HG03025 (cell line): Measurements from ENCODE around the gene CAMSAP3.

Experiments
- ATAC-seq: cut with Tn5 transposase; IDR thresholded peaks from one replicate; pipeline ENCODE4 v1.9.1; 2021; ENCODE audit warnings: mild to moderate bottlenecking, moderate library complexity; ENCODE audit not compliant: unreplicated experiment, low FRiP score

Gene CAMSAP3

DNA sequence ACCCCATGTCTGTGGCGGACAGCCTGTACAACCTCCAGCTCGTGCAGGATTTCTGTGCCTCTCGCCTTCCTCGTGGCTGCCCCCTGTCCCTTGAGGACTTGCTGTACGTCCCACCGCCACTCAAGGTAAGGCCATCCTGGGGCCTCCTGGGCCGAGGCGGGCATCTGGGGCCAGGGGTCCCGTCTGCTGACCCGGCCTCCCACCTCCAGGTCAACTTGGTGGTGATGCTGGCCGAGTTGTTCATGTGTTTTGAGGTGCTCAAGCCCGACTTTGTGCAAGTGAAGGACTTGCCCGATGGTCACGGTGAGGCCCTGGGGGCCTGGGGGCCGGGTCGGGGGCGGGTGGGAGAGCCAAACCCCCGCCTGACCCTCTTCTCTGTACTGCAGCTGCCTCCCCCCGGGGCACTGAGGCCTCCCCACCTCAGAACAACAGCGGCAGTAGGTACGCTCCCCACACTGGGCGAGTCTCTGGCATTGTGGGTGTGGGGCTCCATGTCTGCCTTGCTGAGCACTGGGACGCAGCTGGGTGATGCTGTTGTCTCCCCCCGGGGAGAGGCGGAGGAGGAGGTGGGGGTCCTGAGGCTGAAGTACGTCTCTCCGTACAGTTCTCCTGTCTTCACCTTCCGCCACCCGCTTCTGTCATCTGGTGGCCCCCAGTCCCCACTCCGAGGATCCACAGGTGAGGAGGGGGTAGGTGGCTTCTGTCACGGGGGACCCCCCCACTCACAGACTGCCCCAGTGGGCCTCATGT, 15.0 kb downstream of the CAMSAP3 start:
- no peak for ATAC-seq

DNA sequence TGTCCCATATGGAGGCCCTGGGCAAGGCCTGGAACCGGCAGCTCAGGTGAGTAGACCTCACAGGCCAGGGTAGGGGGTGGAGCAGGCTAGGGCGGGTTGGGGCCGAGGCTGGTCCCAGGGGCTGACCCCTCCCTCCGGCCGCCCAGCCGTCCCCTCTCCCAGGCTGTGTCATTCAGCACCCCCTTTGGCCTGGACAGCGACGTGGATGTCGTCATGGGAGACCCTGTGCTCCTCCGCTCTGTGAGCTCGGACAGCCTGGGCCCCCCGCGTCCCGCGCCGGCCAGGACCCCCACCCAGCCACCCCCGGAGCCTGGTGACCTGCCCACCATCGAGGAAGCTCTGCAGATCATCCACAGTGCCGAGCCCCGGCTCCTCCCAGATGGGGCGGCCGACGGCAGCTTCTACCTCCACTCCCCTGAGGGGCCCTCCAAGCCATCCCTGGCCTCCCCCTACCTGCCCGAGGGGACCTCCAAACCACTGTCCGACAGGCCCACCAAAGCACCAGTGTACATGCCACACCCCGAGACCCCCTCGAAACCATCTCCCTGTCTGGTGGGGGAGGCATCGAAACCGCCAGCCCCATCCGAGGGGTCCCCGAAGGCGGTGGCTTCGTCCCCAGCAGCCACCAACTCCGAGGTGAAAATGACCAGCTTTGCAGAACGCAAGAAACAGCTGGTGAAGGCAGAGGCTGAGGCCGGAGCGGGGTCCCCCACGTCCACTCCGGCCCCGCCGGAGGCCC, 16.0 kb downstream of the CAMSAP3 start:
- ATAC-seq: no peak

DNA sequence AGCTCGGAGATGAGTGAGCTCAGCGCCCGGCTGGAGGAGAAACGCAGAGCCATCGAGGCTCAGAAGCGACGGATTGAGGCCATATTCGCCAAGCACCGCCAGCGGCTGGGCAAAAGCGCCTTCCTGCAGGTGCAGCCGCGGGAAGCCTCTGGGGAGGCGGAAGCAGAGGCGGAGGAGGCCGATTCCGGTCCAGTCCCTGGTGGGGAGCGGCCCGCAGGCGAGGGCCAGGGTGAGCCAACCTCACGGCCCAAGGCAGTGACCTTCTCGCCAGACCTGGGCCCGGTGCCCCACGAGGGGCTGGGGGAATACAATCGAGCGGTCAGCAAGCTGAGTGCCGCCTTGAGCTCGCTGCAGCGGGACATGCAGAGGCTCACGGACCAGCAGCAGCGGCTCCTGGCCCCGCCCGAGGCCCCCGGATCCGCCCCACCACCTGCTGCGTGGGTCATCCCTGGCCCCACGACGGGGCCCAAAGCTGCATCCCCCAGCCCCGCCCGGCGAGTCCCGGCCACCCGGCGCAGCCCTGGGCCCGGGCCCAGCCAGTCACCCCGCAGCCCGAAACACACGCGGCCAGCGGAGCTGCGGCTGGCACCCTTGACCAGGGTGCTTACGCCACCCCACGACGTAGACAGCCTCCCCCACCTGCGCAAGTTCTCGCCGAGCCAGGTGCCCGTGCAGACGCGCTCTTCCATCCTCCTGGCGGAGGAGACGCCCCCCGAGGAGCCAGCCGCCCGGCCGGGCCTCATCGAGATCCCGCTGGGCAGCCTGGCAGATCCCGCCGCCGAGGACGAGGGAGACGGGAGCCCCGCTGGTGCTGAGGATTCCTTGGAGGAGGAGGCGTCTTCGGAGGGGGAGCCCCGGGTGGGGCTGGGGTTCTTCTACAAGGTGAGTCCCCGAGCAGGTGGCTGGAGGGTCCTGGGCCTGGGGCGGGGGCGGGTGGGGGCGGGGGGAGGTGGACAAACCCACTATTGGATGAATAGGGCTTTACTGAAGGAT, 16.9 kb downstream of the CAMSAP3 start:
- no peak for ATAC-seq

DNA sequence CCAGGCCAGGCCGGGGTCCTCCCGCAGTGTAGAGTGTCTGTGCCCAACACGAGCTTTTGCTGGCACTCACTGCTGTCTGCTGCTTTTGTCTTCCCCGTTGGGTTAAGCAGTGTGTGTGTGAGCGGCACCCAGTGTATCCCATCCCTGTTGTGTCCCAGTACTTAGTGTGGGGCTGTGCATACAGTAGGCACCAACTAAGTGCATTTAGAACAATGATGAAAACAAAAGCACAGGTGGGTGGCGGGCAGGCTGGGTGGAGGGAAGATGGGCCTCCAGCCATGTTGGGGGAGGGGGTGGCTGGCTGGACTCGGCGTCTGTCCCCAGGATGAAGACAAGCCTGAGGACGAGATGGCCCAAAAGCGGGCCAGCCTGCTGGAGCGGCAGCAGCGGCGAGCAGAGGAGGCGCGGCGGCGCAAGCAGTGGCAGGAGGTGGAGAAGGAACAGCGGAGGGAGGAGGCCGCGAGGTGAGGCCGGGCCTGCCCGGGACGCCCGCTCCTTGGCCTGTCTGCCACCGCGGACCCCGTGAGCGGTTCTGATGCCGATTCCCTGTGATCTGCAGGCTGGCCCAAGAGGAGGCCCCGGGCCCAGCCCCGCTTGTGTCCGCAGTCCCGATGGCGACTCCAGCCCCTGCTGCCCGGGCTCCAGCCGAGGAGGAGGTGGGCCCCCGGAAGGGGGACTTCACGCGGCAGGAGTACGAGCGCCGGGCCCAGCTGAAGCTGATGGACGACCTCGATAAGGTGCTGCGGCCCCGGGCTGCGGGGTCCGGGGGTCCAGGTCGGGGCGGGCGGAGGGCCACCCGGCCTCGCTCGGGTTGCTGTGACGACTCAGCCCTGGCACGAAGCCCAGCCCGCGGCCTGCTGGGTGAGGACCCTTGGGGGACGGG, 19.4 kb downstream of the CAMSAP3 start:
- no peak for ATAC-seq

DNA sequence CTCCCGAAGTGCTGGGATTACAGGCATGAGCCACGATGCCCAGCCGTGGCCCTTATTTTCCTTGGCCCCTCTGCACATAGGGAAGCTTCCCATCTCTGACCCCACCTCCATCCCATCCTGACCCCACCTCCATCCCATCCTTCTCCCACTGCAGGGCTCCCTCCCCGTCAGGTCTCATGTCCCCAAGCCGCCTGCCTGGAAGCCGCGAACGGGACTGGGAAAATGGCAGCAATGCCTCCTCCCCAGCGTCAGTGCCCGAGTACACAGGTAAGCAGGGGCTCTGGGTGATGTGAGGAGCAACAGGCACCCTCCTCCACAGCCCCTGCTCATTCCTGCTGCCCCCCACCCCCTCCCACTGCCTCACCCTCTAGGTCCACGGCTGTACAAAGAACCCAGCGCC, 21.5 kb downstream of the CAMSAP3 start:
- no peak for ATAC-seq

DNA sequence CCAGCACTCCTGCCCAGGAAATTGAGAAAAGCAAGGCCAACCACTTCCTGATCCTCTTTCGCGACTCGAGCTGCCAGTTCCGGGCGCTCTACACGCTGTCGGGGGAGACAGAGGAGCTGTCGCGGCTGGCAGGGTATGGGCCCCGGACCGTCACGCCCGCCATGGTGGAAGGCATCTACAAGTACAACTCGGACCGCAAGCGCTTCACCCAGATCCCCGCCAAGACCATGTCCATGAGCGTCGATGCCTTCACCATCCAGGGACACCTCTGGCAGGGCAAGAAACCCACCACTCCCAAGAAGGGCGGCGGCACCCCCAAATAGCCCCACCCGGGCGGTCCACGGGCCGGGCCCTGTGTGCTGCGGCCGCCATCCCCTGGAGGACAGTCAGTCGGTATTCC, 22.1 kb downstream of the CAMSAP3 start:
- ATAC-seq: no peak

DNA sequence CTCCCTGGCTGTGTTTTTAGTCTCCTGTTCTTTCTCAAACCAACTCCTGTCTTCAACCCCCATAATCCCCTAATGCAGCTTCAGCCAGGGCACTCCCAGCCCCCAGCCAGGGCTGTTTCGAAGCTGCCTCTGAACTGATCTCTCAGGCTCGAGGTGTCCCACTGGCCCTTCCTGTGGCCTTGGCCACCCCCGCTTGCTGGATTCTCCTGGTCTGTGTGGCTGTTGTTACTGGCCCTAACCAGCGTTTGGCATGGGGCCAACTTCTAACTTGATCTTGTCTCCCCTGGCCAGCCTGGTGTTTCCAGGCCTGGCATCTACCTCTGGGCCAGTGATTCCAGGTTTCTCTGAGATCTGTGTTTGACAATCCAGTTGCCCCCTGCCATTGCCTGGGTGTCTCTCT, 22.7 kb downstream of the CAMSAP3 start:
- ATAC-seq: no peak

DNA sequence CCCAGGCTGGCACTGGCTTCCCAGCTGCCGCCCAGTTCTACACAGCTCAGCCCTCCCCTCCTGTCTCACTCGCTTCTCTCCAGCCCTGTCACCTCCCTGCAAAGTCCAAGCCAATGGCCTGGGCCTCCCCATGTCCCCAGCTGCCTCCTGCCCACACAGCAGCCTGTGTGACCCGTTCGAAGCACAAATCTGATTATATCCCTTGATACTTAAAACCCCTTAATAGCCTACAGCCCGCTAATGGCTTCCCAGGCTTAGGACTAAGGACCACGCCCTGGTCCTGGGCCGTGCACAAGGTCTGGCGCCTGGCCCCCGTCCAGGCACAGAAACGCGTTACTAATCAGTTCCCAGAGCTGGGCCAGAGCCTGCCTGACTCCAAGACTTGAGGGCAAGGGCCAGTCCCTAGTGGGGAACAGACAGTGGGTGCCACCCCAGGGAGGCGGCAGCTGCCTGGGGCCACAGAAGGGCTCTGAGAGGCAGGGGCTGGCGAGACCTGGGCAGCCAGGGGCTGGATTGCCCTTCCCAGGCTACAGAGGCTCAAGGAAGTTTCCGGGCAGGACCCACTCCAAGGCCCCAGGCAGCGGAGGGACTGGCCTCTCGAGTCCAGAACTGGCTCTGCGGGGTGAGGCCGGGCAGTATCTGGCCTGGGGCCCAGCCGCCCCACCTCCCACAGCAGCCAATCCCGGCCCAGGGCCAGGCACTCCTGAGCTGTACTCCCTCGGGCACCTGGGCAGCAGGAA, 23.3 kb downstream of the CAMSAP3 start:
- no peak for ATAC-seq

DNA sequence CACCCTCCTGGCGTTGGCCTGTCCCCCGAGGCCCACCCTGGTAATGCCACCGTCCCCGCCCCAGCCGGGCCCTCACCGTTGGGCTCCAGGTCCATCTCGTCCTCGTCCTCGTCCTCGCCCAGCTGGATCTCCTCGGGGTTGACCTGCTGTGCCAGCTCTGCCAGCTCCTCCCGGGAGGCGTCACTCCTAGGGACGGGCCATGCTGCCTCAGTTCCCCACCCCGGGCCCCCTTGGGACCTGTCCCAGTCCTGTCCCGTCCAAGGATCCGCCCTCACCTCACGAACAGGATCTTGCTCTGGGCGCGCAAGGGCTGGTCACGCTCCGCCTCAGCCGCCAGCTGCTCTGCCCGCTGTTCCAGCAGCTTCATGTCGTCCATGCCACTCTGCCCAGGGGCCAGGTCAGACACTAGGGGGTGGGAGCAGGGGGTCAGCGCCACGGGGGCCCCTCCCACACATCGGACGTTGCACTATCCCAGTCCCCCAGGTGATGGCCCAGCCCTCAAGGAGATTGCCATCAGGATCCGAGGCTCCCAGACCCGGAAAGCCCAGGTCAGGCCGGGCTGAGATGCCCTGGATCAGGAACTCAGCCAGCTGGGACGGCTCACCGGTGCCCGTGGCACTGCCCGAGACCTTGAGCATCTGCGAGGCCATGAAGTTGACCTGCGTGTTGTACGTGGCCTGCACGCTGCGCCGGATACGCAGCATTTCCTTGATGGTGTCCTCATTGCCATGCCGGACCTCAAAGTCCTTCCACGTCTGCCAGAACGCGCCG, 24.2 kb downstream of the CAMSAP3 start:
- no peak for ATAC-seq

DNA sequence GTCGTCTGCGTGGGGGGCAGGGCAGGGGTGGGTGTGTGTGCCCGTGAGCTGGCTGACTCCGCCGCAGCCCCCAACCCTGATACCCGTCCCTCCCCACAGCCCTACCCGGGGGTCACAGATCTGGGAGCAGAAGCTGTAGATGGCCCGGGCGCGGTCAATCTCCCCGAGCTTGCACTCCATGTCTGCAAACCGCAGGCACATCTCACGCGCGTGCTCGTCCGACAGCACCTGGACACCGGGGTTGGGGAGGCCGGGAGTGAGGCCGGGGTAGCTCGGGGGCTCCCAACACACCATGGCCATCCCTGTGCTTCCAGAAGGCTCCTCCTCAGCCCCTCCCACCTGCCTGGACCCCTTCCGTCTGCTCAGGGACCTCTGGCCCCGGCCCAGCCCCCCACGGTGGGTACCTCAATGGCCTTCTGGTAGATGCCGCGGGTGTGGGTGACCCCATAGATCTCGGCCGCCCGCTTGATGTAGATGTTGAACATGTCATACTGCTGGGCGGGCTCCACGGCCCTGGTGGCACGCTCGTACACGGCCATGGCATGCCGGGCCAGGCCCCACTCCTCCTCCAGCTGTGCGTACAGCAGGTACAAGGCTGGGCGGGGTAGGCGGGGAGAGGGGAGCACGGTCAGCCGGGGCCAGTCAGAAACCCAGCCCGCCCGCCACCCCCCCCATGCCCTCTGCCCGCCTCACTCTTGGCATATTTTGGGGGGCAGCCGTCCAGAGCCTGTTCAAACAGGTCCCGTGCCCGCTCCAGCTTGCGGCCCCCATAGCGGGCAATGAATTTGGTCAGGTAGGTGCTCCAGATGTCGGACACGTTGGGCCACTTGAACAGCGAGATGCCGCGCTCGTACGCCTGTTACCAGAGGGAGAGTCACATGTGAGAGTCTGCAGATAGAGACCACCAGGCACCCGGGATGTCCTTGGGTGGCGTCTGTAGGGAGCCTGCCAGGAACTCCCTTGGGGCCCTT, 25.1 kb downstream of the CAMSAP3 start:
- no peak for ATAC-seq

DNA sequence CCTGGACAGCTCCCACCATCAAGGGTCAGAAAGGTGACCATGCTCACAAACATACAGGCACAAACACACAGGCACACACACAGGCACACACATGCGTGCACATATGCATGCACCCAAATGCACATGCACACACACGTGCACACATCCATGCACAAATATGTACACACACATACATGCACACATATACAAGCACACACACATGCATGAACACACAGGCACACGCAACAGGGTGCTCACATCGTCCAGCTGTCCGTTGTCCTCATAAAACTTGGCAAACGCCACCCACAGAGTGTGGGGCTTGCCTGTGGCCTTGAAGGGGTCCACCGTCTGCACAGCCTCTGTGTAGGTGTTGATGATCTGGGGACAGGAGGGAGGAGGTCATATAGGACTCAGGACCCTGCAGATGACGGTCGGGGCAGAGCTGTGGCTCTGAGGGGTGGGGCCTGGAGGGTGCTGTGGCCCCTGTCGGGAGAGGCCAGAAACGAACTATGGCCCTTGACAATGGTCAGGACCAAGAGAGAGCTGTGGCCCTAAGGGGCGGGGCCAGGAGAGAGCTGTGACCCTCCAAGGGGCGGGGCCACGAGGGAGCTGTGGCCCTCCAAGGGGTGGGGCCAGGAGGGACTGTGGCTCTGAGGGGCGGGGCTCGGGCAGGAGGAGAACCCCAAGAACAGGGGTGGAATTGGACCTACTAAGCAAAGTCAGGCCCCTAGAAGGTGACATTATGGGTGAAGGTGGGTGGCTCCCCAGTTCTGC, 27.4 kb downstream of the CAMSAP3 start:
- no peak for ATAC-seq

DNA sequence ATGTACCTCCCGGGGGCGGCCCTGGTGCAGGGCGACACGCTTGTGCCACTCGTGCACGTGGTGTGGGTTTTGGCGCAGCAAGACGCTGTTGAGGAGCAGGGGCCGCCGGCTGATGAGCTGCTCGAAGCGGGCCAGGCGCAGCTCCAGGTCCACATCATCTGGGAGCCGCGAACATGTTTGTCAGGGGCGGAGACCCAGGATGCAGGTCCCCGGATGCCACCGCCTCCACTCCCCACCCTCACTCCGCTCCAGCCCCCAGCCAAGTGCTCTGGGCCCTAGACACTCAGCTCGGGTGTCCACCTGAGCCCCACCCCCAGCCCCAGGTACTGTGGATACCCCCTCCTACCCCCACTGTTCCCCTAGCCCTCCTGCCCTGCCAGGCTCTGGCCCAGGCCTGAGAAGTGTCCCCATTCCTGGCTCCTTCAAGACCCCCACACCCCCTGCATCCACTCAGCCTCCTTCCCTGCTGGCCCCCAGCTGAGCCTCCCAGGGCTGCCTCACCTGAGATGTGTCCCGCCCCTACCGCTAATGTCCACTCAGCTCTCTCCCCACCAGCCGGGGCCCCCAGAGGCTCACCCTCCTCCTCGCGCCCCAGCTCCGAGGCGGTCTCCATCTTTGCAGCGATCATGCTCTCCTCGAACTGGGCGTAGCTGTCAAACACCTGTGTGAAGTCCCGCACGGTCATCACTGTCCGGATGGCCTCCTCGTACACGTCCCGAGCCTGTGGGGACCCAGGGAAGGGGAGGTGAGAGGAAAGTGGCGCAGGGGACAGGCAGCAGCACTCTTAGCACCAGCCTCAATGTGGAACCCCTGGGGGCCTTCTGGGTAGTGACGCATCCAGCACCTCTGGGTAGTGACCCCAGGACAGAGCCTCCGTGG, 28.3 kb downstream of the CAMSAP3 start:
- no peak for ATAC-seq

DNA sequence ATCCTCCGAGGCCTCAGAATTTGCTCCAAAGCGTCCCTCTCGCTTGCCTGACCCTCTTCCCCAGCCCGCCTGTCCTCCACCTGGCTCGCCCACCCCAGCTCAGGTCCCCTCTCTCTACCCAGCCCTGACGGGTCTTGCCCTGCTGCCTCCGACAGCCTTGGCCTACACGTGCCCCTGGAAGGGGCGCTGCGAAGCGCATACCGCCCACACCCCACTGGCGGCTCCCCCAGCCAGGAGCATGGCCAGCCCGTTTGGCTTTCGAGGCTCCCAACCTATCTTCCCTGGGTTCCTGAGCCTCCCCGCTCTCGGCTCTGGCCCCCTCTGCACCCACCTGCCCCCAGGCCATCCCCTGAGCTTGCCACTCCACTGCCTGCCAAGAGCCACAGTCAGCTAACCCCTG, 29.1 kb downstream of the CAMSAP3 start:
- ATAC-seq: no peak

DNA sequence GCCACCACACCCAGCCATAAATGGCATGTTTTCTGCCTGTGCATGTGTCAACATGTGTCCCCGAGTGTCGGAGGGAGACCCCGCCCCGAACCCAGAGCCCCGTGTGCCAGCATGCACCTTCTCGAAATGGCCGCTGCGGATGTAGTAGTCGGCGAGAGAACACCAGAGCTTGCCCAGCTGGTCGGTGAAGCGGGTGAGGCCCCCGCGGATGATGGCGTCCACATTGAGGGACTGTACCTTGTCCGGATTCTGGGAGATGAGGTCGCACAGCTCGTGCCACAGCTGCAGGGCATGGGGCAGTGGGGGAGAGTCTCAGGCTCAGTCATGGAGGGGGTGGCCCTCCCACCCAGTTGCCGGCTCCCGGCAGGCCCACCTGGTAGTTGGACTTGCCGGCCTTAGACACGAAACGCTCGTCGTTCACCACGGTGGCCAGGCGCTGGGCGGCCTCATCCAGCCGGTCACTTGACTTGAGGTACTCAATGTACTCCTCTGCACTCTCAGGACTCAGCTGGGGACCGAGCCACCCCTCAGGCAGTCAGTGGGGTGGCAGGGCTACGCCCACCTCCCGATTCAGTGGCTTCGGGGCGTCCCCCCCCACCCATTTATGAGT, 30.2 kb downstream of the CAMSAP3 start:
- ATAC-seq: no peak

DNA sequence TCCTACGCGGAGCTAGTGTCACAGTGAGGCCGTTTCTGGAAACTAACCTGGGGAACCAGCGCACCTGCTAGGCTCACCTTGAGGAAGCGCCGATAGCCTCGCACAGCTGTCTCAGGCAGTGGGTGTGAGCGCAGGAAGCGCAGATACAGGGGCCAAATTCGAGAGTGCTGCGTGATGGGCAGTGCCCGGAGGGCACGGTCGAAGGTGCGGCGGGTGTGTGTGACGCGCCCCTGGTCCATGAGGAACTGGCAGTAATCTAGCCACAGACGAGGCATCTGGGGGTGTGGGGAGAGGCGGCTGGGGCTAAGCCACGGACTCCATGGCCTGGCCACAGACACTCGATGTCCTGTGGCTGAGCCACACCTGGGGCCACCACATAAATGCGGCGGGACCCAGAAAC, 31.5 kb downstream of the CAMSAP3 start:
- no peak for ATAC-seq
